NCI-H2107 (cell line): ENCODE results near the gene NUDT16L1.
"Not testable (repeated sequence)": the region's sequence is repeated elsewhere in the genome, so short reads cannot be mapped to it uniquely, and the experiment has no call there.

Source experiments
- DNase-seq: peaks from one replicate; lab custom pipeline; 2025; lab: John Stamatoyannopoulos, UW

Gene NUDT16L1

DNA sequence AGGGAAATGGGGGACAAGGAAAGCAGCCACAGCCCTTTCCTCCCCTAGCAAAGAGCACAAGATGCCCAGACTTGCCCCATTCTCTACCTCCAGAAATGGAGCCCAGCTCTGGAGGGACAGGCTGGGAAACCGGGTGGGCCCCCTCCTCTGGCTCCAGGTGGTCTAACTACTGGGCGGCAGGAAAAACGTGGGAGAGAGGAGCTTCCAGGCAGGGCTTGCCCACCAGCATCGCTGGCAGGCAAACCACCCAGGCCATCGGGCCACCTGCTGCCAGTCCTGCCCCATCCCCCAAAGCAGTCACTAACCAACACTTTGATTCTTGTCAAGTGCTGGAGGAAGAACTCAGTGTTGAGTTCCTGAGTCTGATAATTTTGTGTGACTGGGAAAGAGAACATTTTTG, 25.1 kb downstream of the NUDT16L1 start:
- DNase-seq, result no peak

DNA sequence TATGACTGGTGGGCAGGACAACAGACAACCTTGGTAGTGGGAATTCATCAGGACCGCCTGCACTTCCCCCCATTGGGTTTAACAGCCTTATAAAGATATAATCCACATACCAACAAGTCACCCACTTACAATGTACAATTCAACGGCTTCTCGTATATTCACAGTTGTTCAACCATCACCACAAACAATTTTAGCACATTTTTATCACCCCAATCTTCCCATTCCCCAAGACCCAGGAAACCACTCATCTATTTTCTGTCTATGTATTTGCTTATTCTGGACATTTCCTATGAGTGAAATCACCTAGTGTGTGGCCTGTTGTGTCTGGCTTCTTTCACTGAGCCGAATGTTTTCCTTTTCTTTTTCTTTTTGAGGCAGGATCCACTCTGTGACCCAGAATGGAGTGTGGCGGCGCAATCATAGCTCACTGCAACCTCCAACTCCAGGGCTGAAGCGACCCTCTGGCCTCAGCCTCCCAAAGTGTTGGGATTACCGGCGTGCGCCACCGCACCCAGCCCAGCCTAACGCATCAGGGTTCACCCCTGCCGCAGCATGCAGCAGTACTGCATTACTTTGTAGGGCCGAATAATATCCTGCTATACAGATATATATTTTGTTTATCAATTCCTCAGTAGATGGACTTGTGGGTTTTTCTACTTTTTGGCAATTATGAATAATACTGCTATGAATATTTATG, 29.9 kb downstream of the NUDT16L1 start:
- no peak for DNase-seq

DNA sequence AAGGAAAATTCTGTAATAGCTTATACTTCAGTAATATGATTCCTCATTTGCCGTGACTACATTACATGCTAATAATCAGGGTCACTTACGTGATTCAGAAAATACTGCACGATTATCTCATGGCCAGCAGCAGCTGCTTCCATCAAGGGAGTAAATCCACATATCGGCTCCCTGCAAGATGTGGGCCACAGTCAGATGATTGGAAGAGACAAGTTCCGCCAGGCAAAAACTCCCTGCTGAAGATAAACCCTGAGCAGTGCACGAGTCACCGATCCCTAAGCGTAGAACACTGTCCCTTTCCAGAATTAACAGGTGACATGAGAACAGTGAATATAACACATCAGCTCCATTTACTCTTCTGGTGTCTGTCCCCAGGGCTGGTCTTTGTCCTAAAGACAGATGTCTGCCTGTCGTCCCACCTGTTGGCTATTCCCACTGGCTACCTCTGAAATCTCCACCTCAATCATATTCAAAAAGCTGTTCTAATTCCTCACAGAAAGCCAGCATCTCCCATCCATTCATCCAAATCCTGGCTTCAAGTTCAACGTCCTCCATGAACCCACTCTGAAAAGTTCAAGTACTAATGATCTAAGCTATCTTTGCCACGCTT, 31.4 kb downstream of the NUDT16L1 start:
- DNase-seq, result no peak

DNA sequence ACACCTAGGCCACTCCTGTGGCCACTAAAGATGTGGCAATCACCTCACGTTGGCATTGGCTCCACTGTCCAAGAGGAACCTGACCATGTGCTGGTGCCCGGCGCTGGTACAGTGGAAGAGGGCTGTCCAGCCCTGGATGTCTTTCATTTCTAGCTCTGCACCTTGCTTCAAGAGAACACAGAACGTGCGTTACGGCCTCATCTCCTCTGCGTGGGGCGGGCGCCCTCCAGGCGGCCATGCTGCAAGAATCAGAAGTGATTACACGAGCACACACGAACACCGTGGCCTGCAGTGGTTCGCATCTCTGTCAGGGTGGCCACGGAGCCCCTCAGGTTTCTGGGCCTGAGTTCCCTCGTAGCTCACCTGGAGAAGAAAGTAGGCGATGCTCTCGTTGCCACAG, 33.3 kb downstream of the NUDT16L1 start:
- DNase-seq, result no peak

DNA sequence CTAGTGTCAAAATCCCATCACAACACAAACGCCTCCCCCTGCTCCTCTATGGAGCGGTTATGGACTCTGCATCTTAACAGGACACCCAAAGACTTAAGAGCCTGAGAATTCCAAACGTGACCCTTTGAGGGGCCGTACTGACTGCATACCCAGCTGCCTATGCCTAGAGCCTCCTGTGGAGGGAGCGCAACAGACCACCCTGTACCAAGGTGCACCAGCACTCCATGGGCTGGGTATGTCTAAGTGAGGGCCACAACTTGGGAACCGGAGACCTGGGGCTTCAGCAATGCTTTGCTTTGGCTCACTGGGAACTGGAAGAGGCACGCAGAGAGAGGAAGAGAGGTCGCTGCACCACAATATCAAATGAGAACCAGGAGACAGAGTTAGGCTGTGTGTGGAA, 35.3 kb downstream of the NUDT16L1 start:
- DNase-seq, result no peak

DNA sequence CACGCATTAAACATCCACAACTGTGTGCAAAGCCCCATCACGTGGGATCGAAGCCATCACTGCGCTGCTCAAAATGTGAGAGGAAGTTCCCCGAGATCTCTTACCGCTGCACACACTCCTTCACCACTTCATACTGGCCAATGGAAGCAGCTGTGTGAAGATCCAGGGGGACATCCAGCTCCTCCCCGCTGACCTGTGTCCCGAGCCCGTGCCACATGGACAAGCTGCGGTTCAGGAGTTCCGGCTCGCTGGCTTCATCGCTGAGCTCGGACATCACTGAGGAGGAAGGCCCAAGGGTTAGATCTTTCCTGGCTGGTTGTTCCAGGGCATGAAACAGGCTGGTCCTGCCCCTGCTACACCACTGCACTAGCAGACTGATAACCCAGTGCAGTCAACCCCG, 36.5 kb downstream of the NUDT16L1 start:
- DNase-seq, result no peak

DNA sequence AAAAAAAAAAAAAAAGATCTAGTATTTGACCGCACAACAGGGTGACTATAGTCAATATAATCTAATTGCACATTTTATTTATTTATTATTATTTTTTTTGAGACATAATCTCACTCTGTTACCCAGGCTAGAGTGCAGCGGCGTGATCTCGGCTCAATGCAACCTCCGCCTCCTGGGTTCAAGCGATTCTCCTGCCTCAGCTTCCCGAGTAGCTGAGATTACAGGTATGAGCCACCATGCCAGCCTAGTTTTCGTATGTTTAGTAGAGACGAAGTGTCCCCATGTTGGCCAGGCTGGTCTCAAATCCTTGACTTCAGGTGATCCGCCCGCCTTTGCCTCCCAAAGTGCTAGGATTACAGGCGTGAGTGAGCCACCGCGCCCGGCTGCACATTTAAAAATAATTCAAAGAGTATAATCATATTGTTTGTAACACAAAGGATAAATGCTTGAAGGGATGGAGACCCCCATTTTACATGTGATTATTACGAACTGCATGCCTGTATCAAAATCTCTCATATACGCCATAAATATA, 39.9 kb downstream of the NUDT16L1 start:
- no peak for DNase-seq

DNA sequence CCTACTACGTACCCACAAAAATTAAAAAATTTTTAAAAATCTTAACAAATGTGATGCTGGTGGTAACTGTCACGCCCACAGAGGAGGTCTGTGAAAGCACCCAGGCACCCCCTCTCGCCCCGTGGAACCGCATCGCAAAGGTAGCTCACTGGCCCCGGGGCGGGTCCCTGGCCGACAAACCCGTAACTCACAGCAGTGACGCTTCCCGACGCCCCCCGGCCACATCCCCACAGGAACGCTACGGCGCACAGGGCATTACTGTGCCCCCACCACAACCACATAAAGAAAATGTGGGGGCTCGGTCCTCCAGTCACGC, 40.3 kb downstream of the NUDT16L1 start:
- DNase-seq, result no peak

DNA sequence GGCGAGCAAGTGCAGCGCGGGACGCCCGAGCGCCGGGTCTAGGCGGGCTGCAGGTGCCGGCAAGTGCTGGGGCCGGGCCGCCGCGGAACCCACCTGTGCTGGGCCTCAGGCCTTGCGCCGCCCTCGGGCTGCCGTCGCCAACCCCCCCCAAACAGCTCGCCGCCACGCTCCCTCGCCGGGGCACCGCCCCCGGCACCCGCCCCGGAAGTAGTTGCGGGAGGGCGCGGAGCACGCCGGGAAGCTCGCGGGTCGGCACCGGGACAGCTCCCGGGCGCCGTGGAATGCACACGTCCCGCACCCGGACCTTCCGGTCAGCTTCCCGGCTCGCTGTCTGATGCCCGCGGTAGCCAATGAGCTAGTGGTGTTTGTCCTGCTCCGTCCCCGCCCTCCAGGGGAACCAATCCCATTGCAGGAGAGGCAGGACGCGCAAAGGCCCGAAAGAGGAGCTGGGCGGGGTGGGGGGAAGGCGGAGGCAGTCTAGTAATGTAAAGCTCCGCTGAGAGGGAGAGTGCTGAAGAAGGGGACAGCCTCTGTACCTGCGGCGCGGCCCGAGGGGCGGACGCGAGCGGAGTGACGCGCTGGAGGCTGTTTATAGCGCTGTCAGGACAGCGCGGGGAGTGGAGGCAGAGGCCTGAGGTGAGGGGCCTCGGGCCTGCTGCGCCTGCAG, 40.8 kb downstream of the NUDT16L1 start, which contains the start of the genes ANKS3 and DNAAF8:
TSS of gene ANKS3 (minus strand) at position 209 of the 667 bp plus-strand sequence. CDS start 4,122 bp downstream, outside the sequence.
TSS of gene DNAAF8 (plus strand) at position 475 of the 667 bp plus-strand sequence. CDS start 1,978 bp downstream, outside the sequence.
- peak; percentile 87 for DNase-seq

DNA sequence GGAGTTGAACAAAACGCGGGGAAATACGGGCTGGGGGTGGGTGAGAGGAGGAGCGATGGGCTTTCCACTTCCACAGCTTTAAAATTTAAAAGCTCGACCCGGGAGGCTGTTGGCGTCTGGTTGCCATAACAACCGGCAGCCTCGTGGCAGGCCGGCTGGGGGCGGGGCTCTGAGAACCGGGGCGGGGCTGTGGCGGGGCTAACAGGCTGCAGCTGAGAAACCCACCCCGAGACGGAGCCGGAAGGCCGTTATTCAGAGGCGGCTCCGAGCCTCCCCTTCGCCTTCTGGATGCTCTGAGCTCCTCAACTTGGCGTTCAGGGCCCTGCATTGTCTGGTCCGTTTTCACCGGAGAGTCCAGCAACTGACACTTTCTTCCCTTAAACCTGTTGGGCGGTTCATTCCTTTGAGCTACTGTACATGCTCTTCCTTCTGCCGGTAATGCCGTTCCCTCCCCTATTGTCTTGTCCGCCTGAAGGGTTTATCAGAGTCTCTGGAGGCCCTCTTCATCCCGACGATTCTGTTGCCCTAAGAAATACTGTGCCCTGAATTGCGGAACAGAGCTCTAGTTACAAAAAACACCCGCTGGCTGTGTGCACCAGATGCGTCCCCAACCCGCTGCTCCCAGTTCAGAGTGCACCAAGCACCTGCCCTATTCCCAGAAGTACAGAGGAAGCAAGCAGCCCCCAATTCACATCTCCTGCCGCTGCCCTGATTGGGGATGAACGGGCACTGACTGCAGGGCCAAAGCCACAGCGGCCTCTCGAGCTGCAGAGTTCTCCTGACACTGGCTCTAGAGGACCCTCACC, 41.6 kb downstream of the NUDT16L1 start:
- no peak for DNase-seq

DNA sequence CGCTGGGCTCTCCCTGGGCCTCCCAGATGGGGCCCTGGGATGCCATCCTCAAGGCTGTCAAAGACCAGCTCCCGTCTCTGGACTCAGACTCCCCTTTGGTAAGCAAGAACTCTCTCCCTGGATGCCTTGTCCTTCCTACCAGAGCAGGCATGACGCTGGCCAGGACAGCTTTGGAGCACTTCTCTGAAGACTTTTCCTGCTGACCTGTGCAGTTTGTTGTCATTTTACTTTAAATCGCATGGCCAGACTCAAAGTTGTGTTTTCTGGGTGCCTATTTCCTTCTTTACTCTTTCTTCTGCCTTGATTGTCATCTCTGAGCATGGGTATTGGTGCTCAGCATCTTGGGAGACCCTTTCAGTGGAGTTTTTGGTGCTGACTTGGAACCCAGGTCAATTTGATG, 43.2 kb downstream of the NUDT16L1 start:
- no peak for DNase-seq

DNA sequence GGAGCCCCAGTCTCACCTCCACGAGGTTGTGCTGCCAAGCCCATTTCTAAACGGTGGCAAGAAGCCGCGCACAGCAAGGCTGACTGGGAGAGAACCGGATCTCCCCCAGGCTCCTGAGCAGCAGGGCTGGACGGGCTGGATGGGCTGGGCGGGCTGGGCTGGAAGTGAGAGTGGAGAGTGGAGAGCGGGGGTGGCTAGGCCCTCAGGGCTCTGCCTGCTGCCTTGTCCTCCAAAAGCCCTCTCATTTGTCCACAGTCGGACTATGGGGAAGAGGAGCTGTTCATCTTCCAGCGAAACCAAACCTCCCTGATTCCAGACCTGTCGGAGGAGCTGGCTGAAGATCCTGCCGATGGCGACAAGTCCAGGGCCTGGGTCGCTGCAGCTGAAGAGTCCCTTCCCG, 44.2 kb downstream of the NUDT16L1 start:
- DNase-seq, result no peak

DNA sequence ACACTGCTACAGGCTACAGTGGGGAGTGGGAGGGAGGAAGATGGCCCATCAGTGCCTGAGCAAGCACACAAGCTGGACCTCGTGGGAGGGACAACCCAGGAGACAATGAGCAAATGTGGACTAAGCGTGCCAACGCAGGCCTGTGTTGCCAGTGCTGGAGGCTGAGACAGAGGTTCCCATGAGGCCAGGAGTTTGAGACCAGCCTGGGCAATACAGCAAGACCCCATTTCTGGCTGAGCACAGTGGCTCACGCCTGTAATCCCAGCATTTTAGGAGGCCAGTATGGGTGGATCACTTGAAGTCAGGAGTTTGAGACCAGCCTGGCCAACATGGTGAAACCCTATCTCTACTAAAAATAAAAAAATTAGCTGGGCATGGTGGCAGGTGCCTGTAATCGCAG, 45.0 kb downstream of the NUDT16L1 start:
- DNase-seq, result not testable (repeated sequence)

DNA sequence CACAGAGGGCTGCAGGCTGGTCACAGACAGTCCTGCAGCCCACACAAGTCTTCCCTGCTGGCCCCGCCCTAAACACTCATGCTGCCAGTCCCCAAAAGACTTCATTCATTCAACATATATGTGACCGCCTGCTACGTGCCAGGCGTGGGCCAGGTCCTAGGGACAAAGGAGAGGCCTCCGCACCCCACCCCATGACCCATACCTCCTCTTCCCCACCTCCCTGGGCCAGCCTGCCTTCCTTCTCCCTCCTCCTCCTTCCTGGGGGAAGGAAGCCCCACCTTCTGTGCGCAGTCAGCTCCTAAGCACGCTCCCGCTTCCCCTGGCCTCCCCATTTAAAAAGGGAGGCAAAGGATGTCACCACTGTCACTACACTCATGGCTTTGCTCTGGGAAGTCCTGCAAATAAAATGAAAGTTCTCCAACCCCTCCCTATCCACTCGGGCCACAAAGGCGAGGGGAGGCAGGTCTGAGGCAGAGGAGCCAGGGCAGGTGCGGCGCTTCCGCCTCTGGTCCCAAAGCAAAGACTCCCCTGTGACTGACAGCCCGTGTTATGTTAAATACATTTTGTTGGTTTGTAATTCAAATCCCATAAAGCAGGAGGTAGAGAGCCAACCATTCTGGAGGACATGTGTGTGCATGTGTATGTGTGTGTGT, 50.0 kb downstream of the NUDT16L1 start:
- no peak for DNase-seq

DNA sequence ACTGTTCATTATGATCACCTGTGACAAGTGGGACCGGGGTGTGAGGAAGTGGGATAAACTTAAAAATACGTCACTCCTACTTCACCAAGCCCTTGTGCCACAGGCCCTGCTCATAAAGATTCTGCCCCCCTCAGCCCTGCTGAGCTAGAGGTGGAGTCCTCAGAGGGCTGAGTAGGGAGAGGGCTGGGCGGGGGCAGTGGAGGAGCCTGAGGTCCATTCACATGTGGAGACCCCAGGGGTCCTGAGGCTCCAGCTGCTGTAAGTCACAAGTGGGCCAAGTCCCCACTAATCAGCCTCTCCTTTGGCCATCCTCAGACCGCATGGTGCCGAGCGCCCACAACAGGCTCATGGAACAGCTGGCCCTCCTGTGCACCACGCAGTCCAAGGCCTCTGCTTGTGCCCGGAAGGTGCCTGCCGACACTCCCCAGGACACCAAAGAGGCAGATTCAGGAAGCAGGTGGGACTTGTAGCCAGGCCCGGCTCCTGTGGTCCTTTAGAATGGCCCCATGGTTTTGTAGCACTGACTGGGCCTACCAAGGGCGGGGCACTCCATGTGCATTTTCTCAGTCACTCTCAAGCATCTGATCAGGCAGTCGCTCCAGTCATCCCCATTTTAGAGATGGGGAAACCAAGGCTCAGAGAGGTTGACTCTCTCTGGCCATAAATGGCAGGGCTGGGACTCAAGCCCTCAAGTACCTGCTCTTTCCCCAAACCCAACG, 51.4 kb downstream of the NUDT16L1 start:
- no peak for DNase-seq

DNA sequence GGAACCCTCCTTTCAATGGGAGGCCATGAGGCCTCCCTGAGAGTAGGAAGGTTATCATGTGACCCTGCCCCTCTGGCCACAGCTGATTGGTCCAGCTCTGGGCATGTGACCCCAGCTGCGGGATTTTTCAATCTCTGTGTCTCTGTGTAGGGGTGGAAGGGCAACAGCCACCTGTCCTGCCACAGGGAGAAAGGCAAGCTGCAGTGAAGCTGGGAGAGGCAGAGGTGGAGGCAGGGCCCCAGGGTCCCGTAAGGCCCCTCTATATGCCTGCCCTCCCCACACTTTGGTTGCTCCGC, 51.9 kb downstream of the NUDT16L1 start:
- no peak for DNase-seq
